Hepatocyte (in vitro differentiated cells): Measurements from ENCODE around the gene LRRC8D.
"Not testable (repeated sequence)": the region's sequence is repeated elsewhere in the genome, so short reads cannot be mapped to it uniquely, and the experiment has no call there.

Experiments
- EZH2 ChIP-seq: fragments of 200-600 bp; sonication (generic); IDR thresholded peaks from 2 replicates; pipeline ENCODE4 v1.6.1; 2016; ENCODE audit warnings: antibody characterized with exemption, mild to moderate bottlenecking, borderline replicate concordance
- TF ChIP-seq, protein P1 (sequence below): fragments of 200-600 bp; sonication (generic); IDR thresholded peaks from 2 replicates; pipeline ENCODE4 v1.5.1; 2016; ENCODE audit warnings: antibody characterized with exemption, mild to moderate bottlenecking; ENCODE audit not compliant: poor library complexity

DNA sequence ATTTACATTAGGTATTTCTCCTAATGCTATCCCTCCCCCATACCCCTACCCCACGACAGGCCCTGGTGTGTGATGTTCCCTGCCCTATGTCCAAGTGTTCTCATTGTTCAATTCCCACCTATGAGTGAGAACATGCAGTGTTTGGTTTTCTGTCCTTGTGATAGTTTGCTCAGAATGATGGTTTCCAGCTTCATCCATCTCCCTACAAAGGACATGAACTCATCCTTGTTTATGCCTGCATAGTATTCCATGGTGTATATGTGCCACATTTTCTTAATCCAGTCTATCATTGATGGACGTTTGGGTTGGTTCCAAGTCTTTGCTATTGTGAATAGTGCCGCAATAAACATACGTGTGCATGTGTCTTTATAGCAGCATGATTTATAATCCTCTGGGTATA is 25.3 kb upstream of the LRRC8D start:
- TF ChIP-seq, protein P1, sequence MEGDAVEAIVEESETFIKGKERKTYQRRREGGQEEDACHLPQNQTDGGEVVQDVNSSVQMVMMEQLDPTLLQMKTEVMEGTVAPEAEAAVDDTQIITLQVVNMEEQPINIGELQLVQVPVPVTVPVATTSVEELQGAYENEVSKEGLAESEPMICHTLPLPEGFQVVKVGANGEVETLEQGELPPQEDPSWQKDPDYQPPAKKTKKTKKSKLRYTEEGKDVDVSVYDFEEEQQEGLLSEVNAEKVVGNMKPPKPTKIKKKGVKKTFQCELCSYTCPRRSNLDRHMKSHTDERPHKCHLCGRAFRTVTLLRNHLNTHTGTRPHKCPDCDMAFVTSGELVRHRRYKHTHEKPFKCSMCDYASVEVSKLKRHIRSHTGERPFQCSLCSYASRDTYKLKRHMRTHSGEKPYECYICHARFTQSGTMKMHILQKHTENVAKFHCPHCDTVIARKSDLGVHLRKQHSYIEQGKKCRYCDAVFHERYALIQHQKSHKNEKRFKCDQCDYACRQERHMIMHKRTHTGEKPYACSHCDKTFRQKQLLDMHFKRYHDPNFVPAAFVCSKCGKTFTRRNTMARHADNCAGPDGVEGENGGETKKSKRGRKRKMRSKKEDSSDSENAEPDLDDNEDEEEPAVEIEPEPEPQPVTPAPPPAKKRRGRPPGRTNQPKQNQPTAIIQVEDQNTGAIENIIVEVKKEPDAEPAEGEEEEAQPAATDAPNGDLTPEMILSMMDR: not testable (repeated sequence)
- not testable (repeated sequence) for TF ChIP-seq EZH2
